ENCODE measurements around the gene EVL.

The EVL gene

GRCh38 chr14:100066962-100067361 lies 1.7 kb downstream of the EVL start:
- peak in 1 of 5 donors; percentile 56 for DNase-seq

GRCh38 chr14:100067481-100067880 lies 2.3 kb downstream of the EVL start:
- DNase-seq: peak in 1 of 5 donors; percentile 56

GRCh38 chr14:100067971-100068959 lies 3.0 kb downstream of the EVL start:
- peak; percentile 74 to 96 (median 85) for DNase-seq

DNA sequence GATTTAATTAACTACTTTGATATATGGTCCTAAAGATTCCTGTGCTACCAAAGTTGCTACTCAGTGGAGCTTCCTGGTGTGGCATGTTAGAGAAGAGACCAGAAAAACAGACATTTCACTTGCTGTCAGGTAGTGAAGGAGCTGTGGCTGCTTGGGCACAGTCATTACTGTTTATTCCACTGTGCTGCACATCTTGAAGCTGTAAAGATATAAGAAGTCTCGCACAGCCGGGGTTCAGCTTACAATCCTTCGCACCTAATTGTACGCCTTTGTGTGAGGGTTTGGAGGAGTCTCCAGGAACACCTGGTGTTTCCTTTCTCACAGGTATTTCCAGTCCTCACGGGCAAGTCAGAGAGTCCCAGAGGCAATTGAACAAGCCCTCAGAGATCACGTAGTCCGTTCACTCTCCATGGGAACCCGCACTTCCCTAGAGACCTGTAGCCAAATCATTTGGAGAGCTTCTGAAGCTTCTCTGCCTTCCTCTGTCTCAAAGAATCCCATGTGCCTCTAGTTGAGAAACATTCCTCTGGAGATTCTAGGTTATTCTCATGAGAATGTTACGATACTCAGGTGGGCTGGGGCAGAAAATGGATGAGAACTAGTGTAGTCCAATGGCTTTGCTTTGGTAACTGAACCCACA lies 4.1 kb downstream of the EVL start:
- peak in 1 of 5 donors; percentile 17 for DNase-seq

GRCh38 chr14:100070310-100070709 lies 5.1 kb downstream of the EVL start:
- peak in 1 of 5 donors; percentile 60 for DNase-seq

- peak in 1 of 5 donors; percentile 22 for DNase-seq
These were observed 6.3 kb downstream of the EVL start for GRCh38 chr14:100071545-100071944.

DNA sequence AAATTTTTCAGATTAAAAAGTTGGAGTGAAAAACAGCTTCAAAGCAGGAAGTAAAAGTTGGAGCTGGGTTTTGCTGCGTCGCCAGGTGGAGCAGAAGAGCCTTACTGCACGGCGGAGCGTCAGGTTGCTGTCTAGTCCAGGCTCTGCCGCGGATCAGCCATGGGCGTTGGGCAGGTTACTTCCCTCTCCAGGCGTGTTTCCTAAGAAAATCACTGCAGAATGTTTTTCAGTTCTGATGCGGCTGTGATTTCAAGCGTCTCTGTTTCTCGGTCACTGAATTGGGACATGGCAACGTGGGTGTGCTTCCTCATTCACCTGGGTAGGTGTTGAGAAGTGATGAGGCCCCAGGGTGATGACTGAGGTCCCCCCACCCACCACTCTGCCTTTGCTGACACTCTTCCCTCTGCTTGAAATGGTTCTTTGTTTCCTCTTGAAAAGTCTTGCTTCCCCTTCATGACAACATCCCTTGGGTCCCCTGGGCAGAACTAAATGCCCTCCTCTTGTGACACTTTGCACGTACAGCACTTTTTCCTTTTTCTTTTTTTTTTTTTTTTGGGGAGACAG lies 7.6 kb downstream of the EVL start:
- DNase-seq: peak; percentile 41 to 67 (median 63)

DNA sequence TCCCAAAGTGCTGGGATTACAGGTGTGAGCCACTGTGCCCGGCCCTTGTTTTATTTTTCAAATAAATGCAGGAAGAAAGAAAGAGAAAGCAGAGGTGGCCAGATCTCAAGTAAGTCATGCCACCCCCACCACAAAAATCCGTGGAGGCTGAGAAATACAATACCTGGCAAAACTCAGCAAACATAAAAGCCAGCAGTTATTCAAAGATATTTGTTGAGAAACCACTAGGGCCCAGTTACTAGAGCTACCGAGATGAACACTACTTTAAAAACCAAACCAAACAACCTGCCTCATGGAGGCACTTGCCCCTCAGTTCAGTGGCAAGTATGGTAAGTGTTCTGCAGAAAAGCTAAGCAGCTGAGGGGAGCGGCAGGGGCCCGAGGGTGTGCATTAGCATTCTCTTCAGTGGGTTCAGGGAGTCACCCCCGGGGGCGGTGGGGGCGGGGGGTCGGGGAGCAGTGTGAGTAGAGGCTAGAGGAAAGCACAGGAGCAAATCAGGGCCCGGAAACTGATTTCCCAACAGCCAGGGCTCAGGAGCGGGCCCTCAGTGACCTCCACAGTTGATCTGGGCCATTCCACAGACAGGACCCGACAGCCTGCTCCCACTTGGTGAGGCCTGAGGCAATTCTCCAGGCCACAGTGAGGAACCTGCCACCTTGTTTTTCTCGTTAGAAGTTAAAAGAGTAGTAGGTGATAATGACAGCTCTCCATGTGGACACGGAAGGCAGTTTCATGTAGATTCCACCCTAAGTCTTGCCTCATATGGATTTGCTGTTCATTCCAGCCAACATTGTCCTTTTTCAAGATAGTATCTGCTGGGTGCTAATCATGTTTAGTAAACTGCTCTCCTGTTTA lies 8.6 kb downstream of the EVL start:
- DNase-seq: peak in 1 of 5 donors; percentile 30

DNA sequence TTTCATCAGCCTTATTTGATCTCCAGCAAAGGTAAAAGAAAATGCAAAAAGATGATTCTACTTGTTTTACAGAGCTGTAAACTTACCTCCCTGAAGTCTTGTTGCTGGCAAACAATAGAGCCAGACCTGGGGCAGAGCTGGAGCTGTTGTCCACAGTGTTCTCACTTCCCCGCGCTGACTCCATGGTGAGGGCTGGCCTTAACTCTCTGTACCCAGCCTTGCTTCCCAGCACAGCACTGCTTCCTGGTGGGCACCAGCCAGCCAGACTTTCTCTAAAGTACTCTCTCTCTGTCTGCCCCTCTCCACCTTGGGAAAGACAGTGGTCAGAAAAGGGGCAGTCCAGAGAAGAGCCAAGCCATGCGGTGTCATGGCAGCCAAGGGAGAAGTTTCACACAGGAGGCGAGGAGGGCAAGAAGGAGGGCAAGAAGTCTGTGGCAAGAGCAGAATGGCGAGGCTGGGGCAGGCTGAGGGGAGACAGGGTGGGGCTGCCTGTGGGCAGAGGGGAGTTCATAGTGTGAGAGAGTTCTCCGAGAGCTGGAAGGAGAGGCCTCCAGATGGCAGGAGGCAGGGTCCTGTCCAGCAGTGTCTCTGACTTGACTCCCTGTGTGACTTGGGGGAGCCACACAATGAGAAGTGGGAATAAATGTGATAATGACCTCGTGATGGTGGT lies 9.3 kb downstream of the EVL start:
- DNase-seq: no peak

GRCh38 chr14:100075681-100076080 lies 10.5 kb downstream of the EVL start:
- DNase-seq: no peak

DNA sequence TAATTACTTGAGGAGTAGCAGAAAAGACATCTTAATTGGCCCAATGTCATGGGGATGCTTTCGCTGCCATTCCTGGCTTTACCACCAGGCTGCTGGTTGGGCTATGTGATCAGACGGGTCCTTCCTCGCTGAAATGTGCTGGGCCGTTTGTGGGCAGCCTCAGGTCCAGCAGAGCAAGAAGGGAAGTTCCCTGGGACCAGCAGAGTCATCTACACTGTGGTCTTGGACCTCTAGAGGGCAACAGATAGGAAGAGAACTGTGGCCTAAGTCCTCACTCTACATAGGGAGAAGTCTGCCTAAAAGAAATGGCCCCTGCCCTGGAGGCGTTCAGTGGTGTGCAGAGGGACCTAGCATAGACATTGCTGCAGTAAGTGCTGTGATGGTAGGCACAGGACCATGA lies 10.9 kb downstream of the EVL start:
- peak in 1 of 5 donors; percentile 58 for DNase-seq

DNA sequence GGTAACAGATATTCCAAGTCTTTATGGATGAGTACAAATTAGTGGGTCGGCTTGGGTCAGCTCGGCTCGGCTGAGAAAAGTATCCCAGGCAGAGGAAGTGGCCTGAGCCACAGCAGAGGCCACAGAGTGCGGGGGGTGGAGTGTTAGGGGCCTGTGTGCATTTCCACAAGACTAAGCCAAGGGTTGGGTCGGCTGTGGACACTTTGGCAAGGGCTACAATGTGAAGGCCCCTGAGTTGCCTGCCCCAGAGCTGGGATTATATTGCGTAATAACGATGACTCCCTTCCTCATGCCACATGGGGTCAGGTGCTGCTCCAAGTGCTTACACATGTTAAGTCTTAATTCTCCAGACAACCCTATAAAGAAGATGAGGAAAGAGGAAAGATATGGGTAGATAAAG lies 11.4 kb downstream of the EVL start:
- no peak for DNase-seq

DNA sequence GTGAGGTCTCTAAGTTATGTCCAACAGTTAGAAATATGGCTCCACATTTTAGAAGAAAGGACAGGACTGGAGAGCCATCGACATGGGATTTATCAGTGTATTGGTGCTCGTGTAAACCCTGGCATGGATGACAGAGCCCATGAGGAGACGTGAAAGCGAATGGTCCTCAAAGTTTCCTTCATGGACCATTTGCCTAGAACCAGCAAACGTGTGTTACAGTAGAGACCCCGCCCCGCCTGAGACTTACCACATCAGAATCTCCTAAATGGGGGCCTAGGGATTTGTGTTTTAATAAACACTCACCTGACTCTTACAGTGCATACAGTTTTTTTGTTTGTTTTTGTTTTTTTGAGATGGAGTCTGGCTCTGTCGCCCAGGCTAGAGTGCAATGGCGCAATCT lies 12.2 kb downstream of the EVL start:
- no peak for DNase-seq

DNA sequence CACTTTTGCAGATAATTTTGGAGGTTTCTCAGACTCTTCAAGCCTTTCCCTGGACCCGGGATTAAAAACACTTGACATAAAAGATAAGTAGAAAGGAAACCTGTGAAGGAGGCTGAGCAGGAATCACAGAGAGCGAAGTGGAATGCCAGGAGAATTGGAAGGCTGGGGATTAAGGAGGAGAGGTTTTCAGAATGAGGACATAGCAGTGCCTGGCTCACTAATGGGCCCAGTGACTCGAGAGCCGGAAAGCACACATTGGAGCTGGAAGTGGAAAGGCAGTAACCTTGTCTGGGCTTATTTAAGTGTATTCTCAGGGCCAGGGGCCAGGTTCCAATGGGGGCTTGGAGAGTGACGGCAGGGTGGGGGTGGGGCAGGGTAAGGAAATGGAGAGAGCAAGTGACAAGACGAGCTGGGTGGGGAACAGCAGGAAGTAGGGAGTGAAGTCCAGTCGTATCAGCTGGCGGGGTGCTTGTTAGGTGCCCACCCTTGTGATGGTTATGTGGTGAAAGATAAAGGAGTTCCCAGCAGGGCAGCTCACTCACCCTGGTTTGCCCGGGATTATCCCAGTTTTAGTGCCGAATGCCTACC lies 13.1 kb downstream of the EVL start:
- peak in 1 of 5 donors; percentile 16 for DNase-seq

- peak; percentile 70 to 89 (median 84) for DNase-seq
These were observed 13.9 kb downstream of the EVL start for GRCh38 chr14:100078997-100079725.

DNA sequence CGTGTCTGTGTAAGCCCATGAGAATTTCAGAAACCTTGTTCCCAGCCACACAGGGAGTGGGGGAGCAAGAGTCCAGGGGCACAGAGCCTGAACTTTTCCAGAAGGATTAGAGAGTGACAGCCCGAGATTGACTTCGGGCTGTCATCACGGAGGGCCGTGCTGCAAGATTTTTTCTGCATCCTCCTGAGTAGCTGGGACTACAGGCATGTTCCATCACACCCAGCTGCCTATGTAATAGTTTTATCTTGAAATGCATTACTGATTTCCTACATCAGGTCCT lies 14.4 kb downstream of the EVL start:
- no peak for DNase-seq

DNA sequence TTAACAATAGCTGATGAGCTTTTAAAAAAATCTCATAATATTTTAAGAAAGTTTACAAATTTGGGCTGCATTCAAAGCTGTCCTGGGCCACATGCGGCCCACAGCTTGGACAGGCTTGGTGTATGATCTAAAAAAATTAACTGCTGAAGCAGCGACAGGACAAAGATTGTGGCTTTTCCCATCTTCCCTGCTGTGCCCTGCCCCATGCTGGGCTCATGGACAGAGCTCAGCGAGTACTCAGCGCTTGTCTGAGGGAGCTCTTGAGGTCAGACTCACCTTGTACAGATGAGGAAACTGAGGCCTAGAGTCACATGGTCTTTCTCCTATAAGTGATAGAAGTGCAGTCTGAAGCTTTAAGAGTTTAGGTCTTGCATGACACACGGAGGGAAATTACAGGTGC lies 15.0 kb downstream of the EVL start:
- DNase-seq: no peak

DNA sequence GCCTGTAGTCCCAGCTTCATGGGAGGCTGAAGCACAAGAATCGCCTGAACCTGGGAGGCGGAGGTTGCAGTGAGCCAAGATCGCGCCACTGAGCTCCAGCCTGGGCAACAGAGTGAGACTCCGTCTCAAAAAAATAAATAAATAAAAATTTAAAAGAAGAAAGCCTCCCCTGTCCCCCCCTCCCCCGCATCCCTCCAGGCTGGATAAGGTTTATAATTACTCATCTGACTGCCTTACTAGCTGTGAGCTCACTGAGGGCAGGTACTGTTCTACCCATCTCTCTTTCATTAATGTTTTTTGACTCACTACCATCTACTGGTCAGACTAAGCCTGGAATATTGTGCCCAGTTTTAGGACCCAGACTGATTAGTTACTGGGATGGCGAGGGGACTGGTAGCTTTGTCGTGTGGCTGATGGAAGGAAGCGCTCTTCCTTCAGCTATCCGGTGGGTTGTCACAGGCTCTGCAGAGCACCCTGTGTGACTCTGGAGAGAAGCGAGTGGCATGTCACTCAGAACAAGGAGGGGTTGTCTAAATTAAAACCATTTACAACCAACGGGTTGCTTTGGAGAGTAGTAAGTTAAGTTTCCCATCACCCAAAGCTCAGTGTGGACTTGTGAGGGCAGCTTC lies 16.9 kb downstream of the EVL start:
- peak in 1 of 5 donors; percentile 41 for DNase-seq

GRCh38 chr14:100082723-100083122 lies 17.5 kb downstream of the EVL start:
- DNase-seq: no peak

DNA sequence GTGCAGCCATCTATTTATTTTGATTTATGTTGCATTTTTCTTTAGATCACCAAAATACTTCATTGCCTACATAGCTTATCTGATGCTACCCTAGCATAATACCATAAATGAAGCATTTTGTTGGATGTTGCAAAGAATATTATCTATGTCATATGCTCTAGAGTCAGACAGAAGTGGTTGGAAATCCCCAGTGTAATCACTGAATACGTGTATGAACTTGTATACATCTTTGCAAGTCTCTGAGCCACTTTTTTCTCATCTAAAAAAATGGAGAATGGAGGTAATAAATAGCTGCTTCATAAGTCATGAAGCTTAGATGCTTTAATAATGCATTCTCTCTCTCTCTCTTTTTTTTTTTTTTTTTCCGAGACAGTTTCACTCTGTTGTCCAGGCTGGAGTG lies 18.5 kb downstream of the EVL start:
- DNase-seq: no peak

DNA sequence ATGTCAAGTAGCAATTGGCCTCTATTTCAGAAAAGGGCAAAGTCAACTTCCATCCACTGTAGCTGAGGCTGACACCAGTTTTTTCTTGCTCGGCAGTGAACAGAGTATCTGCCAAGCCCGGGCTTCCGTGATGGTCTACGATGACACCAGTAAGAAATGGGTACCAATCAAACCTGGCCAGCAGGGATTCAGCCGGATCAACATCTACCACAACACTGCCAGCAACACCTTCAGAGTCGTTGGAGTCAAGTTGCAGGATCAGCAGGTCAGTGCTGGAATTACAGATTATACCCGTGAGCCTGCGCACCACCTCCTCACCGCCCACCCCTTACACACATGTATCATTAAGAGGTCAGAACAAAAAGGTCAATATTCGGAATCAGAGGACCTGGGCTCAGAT lies 19.4 kb downstream of the EVL start:
- DNase-seq: no peak

All from T-helper 1 cell (primary cell).